HEK293T (cell line): Measurements from ENCODE around the gene IL1R1.

Experiments
- CTCF ChIA-PET: fragments of 350-600 bp; formaldehyde crosslinking; extraction: SDS; loops from one replicate; lab custom pipeline; 2021; ENCODE audit warnings: antibody characterized with exemption, inconsistent platforms; lab: Yijun Ruan, JAX
- POLR2A ChIA-PET: fragments of 350-600 bp; formaldehyde crosslinking; extraction: SDS; loops from one replicate; lab custom pipeline; 2020; ENCODE audit warnings: antibody characterized with exemption, inconsistent platforms; lab: Yijun Ruan, JAX
- DNase-seq: peaks from one replicate; pipeline ENCODE4 v3.0.0; 2012; ENCODE audit warnings: mixed read lengths; ENCODE audit errors: extremely low spot score
- ARNT ChIP-seq: fragments of 450-650 bp; IDR thresholded peaks from 2 replicates; pipeline ENCODE4 v1.6.1; 2017; ENCODE audit warnings: mild to moderate bottlenecking
- BHLHE40 ChIP-seq: fragments of 450-650 bp; IDR thresholded peaks from 2 replicates; pipeline ENCODE4 v1.6.1; 2016; ENCODE audit warnings: mild to moderate bottlenecking, moderate library complexity, borderline replicate concordance
- CTBP1 ChIP-seq: fragments of 450-650 bp; IDR thresholded peaks from 2 replicates; pipeline ENCODE4 v1.6.1; 2016; ENCODE audit warnings: borderline replicate concordance
- ELF4 ChIP-seq: fragments of 450-650 bp; IDR thresholded peaks from 2 replicates; pipeline ENCODE4 v1.6.1; 2017; ENCODE audit warnings: antibody characterized with exemption
- FOXA1 ChIP-seq: fragments of 450-650 bp; IDR thresholded peaks from 2 replicates; pipeline ENCODE4 v1.6.1; 2016; ENCODE audit warnings: mild to moderate bottlenecking
- FOXK2 ChIP-seq: fragments of 450-650 bp; IDR thresholded peaks from 2 replicates; pipeline ENCODE4 v1.6.1; 2016; ENCODE audit warnings: mild to moderate bottlenecking
- FOXM1 ChIP-seq: fragments of 450-650 bp; IDR thresholded peaks from 2 replicates; pipeline ENCODE4 v1.6.1; 2017; ENCODE audit warnings: mild to moderate bottlenecking, borderline replicate concordance
- HDGF ChIP-seq: fragments of 450-650 bp; IDR thresholded peaks from 2 replicates; pipeline ENCODE4 v1.6.1; 2017; ENCODE audit warnings: antibody characterized with exemption, borderline replicate concordance
- L3MBTL2 ChIP-seq: fragments of 450-650 bp; conservative IDR thresholded peaks from 2 replicates; pipeline ENCODE4 v1.6.1; 2016; ENCODE audit warnings: mild to moderate bottlenecking
- LEF1 ChIP-seq: fragments of 450-650 bp; IDR thresholded peaks from 2 replicates; pipeline ENCODE4 v1.6.1; 2017; ENCODE audit warnings: mild to moderate bottlenecking, borderline replicate concordance
- NFRKB ChIP-seq: fragments of 450-650 bp; IDR thresholded peaks from 2 replicates; pipeline ENCODE4 v1.6.1; 2016; ENCODE audit warnings: mild to moderate bottlenecking, moderate library complexity
- SP1 ChIP-seq: fragments of 450-650 bp; IDR thresholded peaks from 2 replicates; pipeline ENCODE4 v1.6.1; 2017
- SUZ12 ChIP-seq: fragments of 450-650 bp; IDR thresholded peaks from 2 replicates; pipeline ENCODE4 v1.6.1; 2016; ENCODE audit warnings: mild to moderate bottlenecking
- TARDBP ChIP-seq: fragments of 450-650 bp; IDR thresholded peaks from 2 replicates; pipeline ENCODE4 v1.6.1; 2016
- ZNF384 ChIP-seq: fragments of 450-650 bp; IDR thresholded peaks from 2 replicates; pipeline ENCODE4 v1.6.1; 2016
- TF ChIP-seq, protein P1 (sequence below): fragments of 450-650 bp; IDR thresholded peaks from 2 replicates; pipeline ENCODE4 v1.6.1; 2016

Gene IL1R1

DNA sequence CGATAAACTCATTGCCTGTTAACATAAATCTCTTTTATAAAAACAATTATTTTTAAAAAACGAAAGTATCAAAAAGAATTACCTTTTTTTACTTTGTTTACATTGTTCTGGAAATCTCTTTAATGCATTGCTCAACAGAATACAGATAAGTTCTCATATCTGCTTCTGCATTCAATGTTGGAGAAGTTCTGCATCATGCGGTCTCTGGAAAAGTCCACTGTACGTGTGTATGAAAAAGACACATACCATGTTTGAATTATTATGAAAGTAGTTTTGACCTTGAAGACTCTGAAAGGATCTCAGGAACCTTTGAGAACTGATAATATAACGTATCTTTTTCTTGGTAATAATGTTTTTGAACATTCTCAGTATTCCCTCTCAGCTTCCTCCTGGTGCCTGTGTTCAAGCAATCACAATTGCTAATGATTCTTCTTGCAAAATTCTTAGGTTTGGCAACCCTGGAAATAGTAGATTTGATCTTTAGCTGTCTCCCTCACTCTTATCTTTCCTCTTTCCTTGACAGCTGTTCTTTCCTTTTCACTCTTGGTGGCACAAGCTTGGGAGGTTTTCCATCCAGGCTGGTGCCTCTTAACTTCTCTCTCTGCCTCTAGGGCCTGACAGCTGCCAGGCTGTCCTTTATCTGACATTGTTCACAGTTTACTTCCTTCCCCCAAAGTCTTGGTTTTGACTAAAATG, 12.4 kb upstream of the IL1R1 start:
- CTCF ChIA-PET: no interaction called here
- DNase-seq: no peak
- POLR2A ChIA-PET: no interaction called here
- TF ChIP-seq FOXM1 (no peak), HDGF (no peak), NFRKB (no peak), CTBP1 (no peak), SP1 (no peak), LEF1 (no peak), TARDBP (no peak), FOXK2 (no peak), FOXA1 (no peak), SUZ12 (no peak)
- TF ChIP-seq, protein P1, sequence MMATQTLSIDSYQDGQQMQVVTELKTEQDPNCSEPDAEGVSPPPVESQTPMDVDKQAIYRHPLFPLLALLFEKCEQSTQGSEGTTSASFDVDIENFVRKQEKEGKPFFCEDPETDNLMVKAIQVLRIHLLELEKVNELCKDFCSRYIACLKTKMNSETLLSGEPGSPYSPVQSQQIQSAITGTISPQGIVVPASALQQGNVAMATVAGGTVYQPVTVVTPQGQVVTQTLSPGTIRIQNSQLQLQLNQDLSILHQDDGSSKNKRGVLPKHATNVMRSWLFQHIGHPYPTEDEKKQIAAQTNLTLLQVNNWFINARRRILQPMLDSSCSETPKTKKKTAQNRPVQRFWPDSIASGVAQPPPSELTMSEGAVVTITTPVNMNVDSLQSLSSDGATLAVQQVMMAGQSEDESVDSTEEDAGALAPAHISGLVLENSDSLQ: no peak

DNA sequence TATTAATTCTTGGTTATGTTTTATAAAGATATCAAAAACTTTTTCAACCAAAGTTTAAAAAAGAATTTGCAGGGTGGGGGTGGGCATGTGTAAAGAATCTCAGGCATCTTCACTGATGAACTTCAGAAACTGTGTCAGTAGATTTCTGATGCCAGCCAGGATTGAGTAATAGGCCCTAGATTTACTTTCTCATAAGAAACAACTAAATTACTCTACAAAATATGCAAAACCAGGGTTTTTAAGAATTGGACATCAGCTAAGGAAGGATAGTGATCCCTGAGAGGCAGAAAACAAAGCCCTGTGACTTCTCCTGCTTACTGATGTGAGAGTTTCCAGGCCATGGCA, 11.9 kb upstream of the IL1R1 start:
- ChIA-PET CTCF (no interaction called here), POLR2A (no interaction called here)
- TF ChIP-seq ELF4 (no peak), FOXK2 (no peak), NFRKB (no peak), SUZ12 (no peak), LEF1 (no peak), HDGF (no peak), BHLHE40 (no peak), CTBP1 (no peak), FOXA1 (no peak), ARNT (no peak), L3MBTL2 (no peak), FOXM1 (no peak), ZNF384 (no peak), TARDBP (no peak), SP1 (no peak)
- TF ChIP-seq, protein P1: no peak
- no peak for DNase-seq

DNA sequence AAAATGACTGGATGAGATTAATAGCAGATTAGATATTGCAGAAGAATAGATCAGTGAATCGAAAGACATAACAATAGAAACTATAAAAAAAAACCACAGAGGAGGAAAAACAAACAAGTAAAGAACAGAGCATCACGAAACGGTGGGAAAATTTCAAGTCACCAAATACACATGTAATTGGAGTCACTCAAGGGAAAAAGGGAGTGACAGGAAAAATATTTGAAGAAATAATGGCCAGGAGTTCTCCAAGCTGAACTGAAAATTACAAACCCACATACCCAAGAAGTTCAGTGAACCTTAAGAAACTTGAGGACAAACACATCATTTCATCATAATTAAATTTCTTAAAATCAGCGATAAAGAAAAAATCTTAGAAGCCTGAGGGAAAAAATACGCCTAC, 11.0 kb upstream of the IL1R1 start:
- POLR2A ChIA-PET: no interaction called here
- CTCF ChIA-PET: no interaction called here
- DNase-seq: no peak
- TF ChIP-seq HDGF (no peak), L3MBTL2 (no peak), TARDBP (no peak)

DNA sequence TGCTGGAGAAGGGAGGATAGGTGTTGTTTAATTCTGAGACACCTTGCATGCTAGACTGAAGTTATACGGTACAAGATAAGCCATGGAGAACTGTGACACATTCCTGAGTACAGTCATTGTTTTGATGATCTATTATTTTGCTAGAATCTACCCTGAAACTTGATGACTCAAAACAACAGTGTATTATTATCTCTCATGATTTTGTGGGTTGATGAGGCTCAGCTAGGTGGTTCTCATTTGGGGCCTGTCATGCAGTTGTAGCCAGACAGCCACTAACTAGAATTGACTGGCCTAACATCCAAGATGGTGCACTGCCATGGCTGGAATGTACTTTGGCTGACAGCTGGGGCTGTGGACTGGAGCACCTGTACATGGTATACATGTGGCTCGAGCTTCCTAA, 5.4 kb upstream of the IL1R1 start:
- ChIA-PET CTCF (no interaction called here), POLR2A (no interaction called here)
- no peak for DNase-seq
- TF ChIP-seq SUZ12 (no peak), ELF4 (no peak), SP1 (no peak), FOXM1 (no peak), FOXK2 (no peak), CTBP1 (no peak), FOXA1 (no peak), LEF1 (no peak), NFRKB (no peak), TARDBP (no peak), L3MBTL2 (no peak), ARNT (no peak), HDGF (no peak), ZNF384 (no peak), BHLHE40 (no peak)
- TF ChIP-seq, protein P1: no peak

DNA sequence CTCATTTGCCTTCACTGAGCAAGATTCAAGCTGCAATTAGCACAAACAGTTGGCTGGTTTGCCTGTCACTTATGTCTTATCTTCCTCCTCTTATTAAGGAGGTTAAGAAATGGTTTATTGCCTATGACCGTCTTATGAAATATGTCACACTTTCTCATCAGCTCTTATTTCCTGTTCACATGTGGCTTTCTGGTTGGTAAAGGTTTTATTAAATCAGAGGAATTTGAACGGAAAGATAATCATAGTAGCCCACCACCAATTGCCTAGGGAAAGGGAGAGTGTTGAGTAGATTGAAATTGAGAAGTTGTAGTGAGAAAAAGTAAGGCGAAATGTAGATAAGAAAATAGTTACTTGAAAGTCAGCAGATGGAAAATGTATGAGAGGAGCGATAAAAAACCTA, 4.2 kb upstream of the IL1R1 start:
- DNase-seq: no peak
- TF ChIP-seq NFRKB (no peak), FOXA1 (no peak), ARNT (no peak), SUZ12 (no peak), L3MBTL2 (no peak), SP1 (no peak), FOXK2 (no peak), TARDBP (no peak), HDGF (no peak), CTBP1 (no peak), ELF4 (no peak), LEF1 (no peak), BHLHE40 (no peak), ZNF384 (no peak), FOXM1 (no peak)
- TF ChIP-seq, protein P1: no peak
- ChIA-PET POLR2A (no interaction called here), CTCF (no interaction called here)

DNA sequence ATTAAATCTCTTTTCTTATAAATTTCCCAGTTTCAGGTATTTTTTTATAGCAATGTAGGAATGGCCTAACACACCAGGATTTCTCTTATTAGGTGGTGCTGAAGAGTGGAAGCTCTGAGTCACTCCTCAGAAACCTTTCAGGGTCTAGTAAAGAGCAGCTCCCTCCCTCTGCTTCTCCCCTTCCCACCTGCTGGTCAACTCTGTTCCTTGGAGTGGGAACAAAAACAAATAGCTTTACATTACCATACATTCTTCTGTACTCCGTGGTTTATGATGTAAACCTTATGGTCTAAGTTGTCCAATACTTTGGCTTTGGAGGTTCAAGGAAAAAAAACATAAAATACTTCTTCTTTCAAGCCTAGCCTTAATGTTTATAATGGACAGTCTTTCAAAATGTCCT, 2.7 kb upstream of the IL1R1 start:
- no peak for DNase-seq
- CTCF ChIA-PET: interaction anchor here (0.6 kb wide), 1 partner anchor 132 kb away, joined by 4 read pairs; no protein-coding TSS in a partner anchor
- POLR2A ChIA-PET: no interaction called here
- TF ChIP-seq FOXM1 (no peak), TARDBP (no peak), ARNT (no peak), FOXA1 (no peak), LEF1 (no peak), SUZ12 (no peak), BHLHE40 (no peak), ELF4 (no peak), CTBP1 (no peak), FOXK2 (no peak), NFRKB (no peak), HDGF (no peak), L3MBTL2 (no peak), SP1 (no peak), ZNF384 (no peak)
- TF ChIP-seq, protein P1: no peak
